Hypothalamus (tissue), 51 donors: ENCODE results near the gene KRTAP24-1.

Experiments
- DNase-seq, 51 donors: peaks; one replicate each; lab custom pipeline; 2025; lab: John Stamatoyannopoulos, UW

The KRTAP24-1 gene, protein sequence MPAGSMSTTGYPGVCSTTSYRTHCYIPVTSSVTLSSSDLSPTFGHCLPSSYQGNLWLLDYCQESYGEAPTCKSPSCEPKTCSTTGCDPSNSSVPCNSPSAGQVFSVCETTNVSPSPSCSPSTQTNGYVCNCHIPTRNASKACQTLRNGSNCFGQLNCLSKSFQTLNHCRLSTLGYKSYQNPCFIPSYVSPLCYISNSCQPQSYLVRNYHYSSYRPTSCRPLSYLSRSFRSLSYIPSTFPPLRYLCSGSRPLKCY

GRCh38 chr21:30282850-30283249, at the start of gene KRTAP24-1:
Gene KRTAP24-1 (minus strand): TSS chr21:30282950. CDS start chr21:30282932, 18 bp downstream.
- DNase-seq, result no peak

GRCh38 chr21:30329203-30329875, 46.6 kb upstream of the KRTAP24-1 start:
- DNase-seq, result no peak

GRCh38 chr21:30326390-30326789, 43.6 kb upstream of the KRTAP24-1 start:
- DNase-seq, result no peak

DNA sequence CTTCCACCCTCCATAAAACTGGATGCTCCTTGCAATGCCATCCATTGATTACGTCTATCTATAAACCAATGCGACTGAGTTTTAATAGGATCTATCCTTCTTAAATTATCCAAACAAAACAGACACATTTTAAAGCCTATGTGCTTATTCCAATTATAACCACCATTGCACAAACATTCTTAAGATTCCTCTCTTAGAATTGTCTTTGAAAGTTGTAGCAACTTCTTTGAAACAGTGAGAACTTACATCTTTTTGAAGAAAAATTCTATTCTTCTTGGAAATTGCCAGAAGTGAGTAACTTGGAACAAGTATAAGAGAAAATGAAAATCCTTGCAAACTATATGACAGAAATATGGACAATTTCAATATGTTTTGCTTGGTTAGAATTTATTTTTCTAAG, 37.5 kb upstream of the KRTAP24-1 start, which contains the start of gene KRTAP26-1:
TSS of gene KRTAP26-1 (minus strand) at position 101 of the 400 bp plus-strand sequence. CDS start 280 bp downstream, outside the sequence.
- DNase-seq, result no peak

- no peak for DNase-seq
Measured at GRCh38 chr21:30315701-30316100, 33.0 kb upstream of the KRTAP24-1 start.

GRCh38 chr21:30306884-30307283, 24.1 kb upstream of the KRTAP24-1 start:
- DNase-seq, result no peak

DNA sequence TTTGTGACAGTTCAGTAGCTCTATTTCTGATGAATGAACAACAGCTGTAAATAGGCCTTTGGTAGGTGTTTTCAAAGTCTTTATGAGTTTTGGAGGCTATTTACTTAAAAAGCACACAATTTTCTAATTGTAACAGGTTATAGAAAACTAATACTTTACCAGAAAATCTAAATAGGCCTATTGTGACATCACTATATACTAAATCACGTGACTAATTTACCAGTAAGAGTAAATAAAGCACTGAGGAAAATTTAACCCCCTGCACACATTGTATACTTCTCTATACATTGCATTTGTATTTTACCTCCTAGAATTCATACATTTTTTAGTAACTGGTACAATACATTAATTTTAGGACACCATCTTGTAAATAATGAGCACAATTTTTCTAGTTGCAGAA, 22.4 kb upstream of the KRTAP24-1 start:
- DNase-seq, result no peak

DNA sequence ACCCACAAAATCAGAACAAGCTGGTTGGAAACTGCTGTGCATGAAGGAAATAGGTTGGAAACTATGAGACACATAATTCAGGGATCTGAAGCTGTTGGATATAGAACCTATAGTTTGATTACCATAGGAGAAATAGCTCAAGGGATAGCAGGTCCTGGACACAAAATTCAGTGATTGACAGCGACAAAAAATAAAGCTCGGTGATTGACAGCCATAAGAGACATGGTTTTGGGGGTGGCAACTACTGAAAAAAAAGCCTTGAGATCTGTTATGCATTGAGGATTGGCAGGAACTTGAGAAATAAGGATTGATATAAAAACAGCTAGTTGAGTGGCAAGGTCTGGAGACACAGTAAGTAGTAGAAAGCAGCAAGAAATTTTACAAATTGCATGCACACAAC, 6.5 kb upstream of the KRTAP24-1 start, which contains the start of gene KRTAP25-1:
TSS of gene KRTAP25-1 (minus strand) at position 300 of the 400 bp plus-strand sequence. CDS start at position 276, 24 bp downstream.
- DNase-seq, result no peak

DNA sequence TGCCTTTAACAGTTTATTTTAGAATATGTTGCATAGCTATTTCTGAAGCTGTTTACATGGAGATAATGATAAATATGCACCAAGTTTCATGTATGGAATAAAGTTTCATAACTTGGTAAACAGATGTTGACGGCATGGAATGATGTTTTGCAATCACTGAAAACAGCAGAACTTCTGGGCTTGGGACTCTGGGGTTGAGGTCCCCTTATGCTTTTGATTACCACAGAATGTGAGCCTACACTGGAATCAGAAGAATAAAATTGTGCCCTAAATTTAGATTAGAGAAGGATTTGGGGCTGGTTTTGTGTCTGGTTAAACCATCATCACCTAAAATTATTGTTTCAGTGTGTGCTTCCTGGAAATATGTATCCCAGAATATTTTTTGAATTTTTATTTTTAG, 11.1 kb downstream of the KRTAP24-1 start:
- DNase-seq, result no peak

DNA sequence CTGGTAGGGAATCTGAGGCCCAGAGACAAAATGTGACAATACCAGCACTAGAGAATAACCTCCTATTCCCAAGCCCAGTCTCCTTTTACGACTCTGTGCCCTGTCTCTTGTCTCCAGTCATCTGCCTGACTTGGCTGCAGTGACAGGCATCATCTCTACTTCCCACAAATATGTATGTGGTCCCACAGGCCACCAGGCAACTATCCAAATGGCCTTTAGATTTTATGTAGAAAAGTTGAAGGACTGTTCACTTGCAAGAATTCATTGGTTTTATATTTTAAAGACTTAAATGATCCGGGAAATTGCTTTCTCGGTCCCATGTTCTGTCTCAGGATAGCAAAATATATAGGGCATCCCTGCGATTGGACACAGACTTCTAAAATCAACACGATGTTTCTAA, 11.6 kb downstream of the KRTAP24-1 start:
- no peak for DNase-seq

GRCh38 chr21:30269803-30270530, 12.8 kb downstream of the KRTAP24-1 start:
- no peak for DNase-seq

GRCh38 chr21:30268608-30269197, 14.0 kb downstream of the KRTAP24-1 start:
- no peak for DNase-seq

GRCh38 chr21:30257773-30258172, 25.0 kb downstream of the KRTAP24-1 start:
- no peak for DNase-seq

GRCh38 chr21:30256100-30256499, 26.6 kb downstream of the KRTAP24-1 start:
- DNase-seq, result no peak

- DNase-seq, result no peak
Measured at GRCh38 chr21:30255679-30256078, 27.1 kb downstream of the KRTAP24-1 start.

- DNase-seq, result no peak
Measured at GRCh38 chr21:30251781-30252180, 31.0 kb downstream of the KRTAP24-1 start.

GRCh38 chr21:30249936-30250335, 32.8 kb downstream of the KRTAP24-1 start:
- DNase-seq, result no peak

- DNase-seq, result no peak
Measured at GRCh38 chr21:30248844-30249243, 33.9 kb downstream of the KRTAP24-1 start.

DNA sequence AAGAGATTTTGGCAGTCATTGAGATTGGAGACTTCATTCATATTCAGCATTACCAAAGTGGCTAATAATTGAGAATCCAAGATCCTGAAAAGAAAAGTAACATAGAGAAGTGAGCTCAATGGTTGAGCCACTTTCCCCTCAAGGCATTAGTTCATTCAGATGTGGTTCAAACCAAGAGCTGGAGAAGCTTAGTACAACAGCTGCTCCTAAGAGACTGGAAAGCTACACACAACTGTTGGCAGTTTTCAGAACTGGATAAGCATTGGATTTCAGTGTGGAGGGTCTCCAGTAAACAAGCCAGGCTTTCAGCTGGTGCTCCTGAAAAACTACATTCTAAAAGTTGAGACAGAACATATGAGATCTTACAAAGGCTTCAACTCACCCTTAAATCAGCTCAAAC, 37.7 kb downstream of the KRTAP24-1 start:
- no peak for DNase-seq

DNA sequence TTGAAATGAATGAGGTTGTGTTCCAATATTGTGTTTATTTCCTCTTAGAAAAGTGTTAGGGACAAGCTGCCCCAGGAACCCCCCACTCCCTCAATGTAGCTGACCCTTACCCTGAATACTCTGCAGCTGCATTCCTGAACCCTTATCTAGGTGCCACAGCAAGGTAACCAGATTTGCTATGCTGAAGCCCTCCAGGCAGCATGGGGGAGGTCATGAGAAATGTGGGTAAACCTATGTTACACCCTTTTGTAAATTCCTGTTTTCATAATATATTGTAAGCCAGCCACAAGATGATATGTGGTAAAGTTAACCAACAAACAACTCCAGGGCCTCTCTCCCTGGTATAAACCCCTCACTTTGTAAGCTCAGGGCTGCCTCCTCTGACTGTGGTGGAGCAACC, 39.1 kb downstream of the KRTAP24-1 start:
- DNase-seq, result no peak

DNA sequence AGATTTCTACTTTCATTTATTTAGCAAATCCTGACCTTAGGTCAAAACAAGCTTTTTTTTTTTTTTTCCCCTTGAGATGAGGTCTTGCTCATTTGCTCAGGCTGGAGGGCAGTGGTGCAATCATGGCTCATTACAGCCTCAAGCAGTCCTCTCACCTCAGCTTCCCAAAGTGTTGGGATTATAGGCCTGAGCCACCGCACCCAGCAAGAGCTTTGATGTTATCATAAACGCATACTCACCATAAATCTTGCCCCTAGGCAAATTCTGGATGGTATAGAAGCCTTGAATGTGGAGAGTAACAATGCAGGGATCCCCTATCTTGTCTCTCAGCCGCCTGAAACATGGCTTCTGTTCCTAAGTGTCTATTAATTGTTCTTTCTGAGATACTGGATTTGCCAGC, 42.1 kb downstream of the KRTAP24-1 start:
- no peak for DNase-seq
